ENCODE measurements around the gene MCOLN1.

Gene MCOLN1

DNA sequence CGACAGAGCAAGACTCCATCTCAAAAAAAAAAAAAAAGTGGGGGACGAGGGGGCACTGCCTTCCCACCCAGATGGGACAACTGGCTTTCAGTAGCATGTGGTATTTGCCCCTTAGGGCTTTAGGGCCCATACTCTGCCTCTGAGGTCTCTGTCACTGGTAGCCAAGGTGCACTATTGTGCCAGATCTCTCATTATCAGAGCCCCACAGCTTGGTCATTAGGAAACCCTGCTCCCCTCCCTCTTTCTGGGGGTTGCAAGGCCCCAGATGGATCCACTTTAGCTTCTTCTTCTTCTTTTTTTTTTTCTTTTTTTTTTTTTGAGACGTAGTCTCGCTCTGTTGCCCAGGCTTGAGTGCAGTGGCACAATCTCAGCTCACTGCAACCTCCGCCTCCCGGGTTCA, 17.7 kb upstream of the MCOLN1 start:
- DNase-seq: no peak

GRCh38 chr19:7505288-7505681, 17.1 kb upstream of the MCOLN1 start:
- DNase-seq: peak; percentile 65

DNA sequence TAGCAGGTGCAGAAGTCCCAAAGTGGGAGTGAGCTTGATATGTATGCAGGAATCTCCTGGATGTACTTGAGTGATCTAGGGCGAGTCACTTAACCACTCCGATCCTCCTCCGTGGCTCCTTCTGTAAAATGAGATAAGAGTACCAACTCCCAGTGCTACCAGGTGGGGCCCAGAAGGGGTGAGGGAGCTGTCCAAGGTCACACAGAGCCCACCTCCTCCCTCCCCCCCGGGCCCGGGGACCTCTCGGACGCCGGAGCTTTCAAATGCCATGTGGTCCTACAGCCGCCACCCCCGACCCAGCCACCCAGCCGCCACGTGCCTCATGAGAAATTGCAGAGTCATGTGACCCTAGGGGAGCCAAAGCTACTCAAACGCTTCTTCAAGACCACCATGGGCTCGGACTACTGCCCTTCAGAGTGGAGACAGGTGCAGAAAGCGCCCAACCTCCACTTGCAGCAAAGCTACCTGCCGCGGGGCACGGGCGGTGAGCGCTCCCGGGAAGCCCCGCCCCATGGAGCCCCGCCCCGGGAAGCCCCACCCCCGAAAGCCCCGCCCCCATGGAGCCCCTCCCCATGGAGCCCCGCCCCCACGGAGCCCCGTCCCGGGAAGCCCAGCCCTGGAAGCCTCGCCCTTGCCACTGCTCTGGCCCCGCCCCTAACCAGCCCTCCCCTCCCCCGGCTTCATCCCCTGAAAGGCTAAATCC, 16.6 kb upstream of the MCOLN1 start:
- peak; percentile 83 for DNase-seq

GRCh38 chr19:7506385-7507328, 15.8 kb upstream of the MCOLN1 start:
- peak; percentile 87 for DNase-seq

DNA sequence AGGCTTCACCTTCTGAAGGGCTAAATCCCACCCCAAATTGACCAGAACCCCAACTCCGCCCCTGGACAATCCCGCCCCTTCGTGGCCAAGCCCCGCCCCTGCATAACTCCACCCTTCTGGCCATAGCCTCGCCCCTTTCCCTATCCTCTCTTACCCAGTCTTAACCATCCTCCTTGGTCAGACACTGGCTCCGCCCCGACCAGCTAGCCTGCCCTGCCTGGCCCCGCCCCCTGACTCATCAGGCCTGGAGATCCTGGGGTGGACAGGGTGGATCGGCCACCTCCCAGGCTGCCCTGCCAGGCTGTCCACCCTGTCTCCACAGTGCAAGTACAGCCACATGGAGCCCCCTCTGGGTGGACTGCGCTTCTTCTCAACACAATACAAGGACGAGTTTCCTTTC, 14.5 kb upstream of the MCOLN1 start:
- DNase-seq: peak; percentile 68

DNA sequence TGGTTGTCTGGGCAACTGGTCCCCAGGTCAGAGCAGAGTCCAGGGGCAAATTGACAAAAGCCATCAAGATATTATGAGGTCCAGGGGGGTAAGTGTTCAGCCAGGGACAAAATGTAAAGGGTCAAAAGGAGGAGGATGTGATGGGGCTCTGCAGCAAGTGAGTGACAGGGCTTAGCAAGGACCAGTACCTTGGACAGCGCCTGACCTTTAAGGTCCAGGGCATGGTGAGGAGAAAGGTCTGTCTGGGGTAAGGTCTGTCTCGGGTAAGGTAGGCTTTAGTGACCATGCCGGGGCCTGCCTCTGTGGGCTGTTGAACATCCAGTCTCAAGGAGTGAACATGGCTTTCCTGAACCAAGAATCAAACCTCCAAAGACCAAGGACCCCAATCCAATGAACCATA, 12.8 kb upstream of the MCOLN1 start:
- no peak for DNase-seq

DNA sequence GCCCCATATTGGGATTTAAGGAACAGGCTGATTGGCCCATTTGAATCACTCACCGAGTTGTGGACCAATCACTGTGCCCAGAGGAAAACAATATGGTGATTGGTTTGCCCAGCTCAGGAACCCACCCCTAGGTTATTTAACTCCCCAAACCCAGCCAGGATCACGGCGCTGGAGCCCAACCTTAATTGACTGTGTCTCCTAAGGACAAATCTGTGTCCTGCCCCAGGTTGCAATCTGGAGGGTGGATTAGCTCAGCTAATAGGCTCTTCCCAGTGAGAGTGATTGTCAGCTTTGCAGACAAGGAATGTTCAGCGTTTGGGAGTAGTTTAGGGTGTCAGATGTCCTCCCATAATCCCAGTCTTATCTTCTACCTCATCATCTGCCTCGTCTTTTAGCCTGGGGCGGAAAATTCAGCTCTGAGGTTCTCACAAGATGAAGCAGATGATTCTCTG, 10.0 kb upstream of the MCOLN1 start:
- DNase-seq: peak; percentile 48

- DNase-seq: no peak
These were observed 8.4 kb upstream of the MCOLN1 start for GRCh38 chr19:7513809-7514642.

DNA sequence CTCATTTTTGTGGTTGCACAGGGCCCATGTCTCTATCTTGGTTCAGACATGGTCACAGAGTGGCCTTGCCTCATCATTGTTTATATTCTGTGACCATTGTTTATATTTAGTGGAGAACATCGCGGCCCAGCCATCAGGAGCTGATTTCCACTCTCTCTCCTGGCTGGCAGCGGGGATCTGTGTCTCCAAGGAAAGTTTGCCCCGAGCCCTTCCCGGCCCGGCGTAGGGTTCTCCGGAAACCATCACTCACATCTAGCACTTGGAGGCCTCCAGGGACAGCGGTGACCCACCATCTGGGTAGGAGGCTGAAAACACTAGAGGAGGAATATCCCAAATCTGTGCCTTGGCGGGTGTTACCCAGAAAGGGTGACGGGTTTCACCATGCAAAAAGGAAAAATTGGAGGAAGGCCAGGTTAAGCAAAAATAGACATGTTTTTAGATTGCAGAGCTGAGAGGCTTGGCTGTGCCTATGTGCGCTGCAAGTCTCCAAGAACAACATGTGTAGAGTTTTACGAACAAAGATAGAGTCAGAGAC, 7.2 kb upstream of the MCOLN1 start:
- DNase-seq: no peak

GRCh38 chr19:7515645-7516151, 6.7 kb upstream of the MCOLN1 start, which contains the start of gene ZNF358:
Gene ZNF358, plus strand, starts transcription at chr19:7516103. Its CDS starts 3,140 bp downstream, at chr19:7519243.
- peak; percentile 90 for DNase-seq

GRCh38 chr19:7516333-7516732, 6.1 kb upstream of the MCOLN1 start:
- DNase-seq: peak; percentile 41

- DNase-seq: no peak
These were observed 5.5 kb upstream of the MCOLN1 start for GRCh38 chr19:7516878-7517277.

- DNase-seq: no peak
These were observed 2.9 kb upstream of the MCOLN1 start for GRCh38 chr19:7519361-7520130.

GRCh38 chr19:7520131-7521051, 2.0 kb upstream of the MCOLN1 start:
- DNase-seq: no peak

GRCh38 chr19:7521551-7522071, 813 bp upstream of the MCOLN1 start:
- no peak for DNase-seq

GRCh38 chr19:7522923-7523667, 671 bp downstream of the MCOLN1 start:
- DNase-seq: no peak

- DNase-seq: no peak
These were observed 2.1 kb downstream of the MCOLN1 start for GRCh38 chr19:7524523-7524922.

DNA sequence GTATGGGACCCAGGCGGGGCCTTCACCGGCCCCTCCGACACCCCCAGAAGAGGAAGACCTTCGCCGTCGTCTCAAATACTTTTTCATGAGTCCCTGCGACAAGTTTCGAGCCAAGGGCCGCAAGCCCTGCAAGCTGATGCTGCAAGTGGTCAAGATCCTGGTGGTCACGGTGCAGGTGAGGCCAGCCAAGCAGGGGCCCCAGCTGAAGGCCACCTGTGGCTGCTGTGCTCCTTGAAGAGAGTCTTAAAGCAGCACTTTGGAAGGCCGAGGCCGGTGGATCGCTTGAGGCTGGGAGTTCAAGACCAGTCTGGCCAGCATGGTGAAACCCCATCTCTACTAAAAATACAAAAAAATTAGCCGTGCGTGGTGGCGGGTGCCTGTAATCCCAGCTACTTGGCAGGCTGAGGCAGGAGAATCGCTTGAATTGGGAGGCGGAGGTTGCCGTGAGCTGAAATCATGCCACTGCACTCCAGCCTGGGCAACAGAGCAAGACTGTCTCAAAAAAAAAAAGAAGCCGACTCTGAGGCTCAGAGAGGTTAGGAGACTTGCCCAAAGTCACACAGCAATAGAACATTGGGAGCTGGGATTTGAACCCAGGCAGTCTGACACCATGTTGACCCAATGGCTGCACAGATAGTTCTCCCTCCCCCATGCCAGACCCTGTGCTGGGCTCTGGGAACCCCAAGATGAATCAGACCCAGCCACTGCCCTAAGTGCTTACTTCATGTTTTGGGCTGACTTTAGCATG, 2.7 kb downstream of the MCOLN1 start:
- no peak for DNase-seq

Data from NCI-H69 (cell line).